Hepatocyte (in vitro differentiated cells): ENCODE data around the gene OSBP. TPM values are rescaled to one million over a fixed set of nuclear protein-coding genes. Genes with fewer than 3 reads are reported as not detected.
A peak's percentile ranks its signal among the peaks of the same experiment; 100 is the strongest.

Experiments used
- DNase-seq: peaks from one replicate; pipeline ENCODE4 v3.0.0-alpha.2; 2016; ENCODE audit warnings: low spot score
- H2AFZ ChIP-seq: fragments of 200-600 bp; sonication (generic); 2 replicates; pipeline ENCODE4 v1.6.0; 2016; ENCODE audit warnings: antibody characterized with exemption, mild to moderate bottlenecking
- H3K27ac ChIP-seq: fragments of 200-600 bp; sonication (generic); 2 replicates; pipeline ENCODE4 v1.5.1; 2016; ENCODE audit warnings: mild to moderate bottlenecking
- H3K27me3 ChIP-seq: fragments of 200-600 bp; sonication (generic); 2 replicates; pipeline ENCODE4 v1.6.1; 2016
- H3K36me3 ChIP-seq: fragments of 200-600 bp; sonication (generic); replicated peaks from 2 replicates; pipeline ENCODE4 v1.5.1; 2016; ENCODE audit warnings: low read depth; ENCODE audit not compliant: insufficient read depth
- H3K4me1 ChIP-seq: fragments of 200-600 bp; sonication (generic); 2 replicates; pipeline ENCODE4 v1.5.1; 2016; ENCODE audit warnings: mild to moderate bottlenecking, moderate library complexity; ENCODE audit not compliant: insufficient read depth
- H3K4me2 ChIP-seq: fragments of 200-600 bp; sonication (generic); 2 replicates; pipeline ENCODE4 v1.6.0; 2016
- H3K4me3 ChIP-seq: fragments of 200-600 bp; sonication (generic); 2 replicates; pipeline ENCODE4 v1.5.1; 2016; ENCODE audit warnings: mild to moderate bottlenecking
- H3K79me2 ChIP-seq: fragments of 200-600 bp; sonication (generic); 2 replicates; pipeline ENCODE4 v1.6.0; 2017; ENCODE audit warnings: mild to moderate bottlenecking
- H3K9me2 ChIP-seq: fragments of 200-600 bp; sonication (generic); replicated peaks from 2 replicates; pipeline ENCODE4 v1.6.0; 2017; ENCODE audit warnings: mild to moderate bottlenecking; ENCODE audit not compliant: insufficient read depth
- H3K9me3 ChIP-seq: fragments of 200-600 bp; sonication (generic); 2 replicates; pipeline ENCODE4 v1.5.1; 2016; ENCODE audit warnings: low read depth, mild to moderate bottlenecking
- H4K20me1 ChIP-seq: fragments of 200-600 bp; sonication (generic); 2 replicates; pipeline ENCODE4 v1.6.0; 2016; ENCODE audit warnings: mild to moderate bottlenecking; ENCODE audit not compliant: insufficient read depth, poor library complexity, severe bottlenecking
- CTCF ChIP-seq: fragments of 200-600 bp; sonication (generic); IDR thresholded peaks from 2 replicates; pipeline ENCODE4 v1.5.1; 2016; ENCODE audit warnings: antibody characterized with exemption, mild to moderate bottlenecking; ENCODE audit not compliant: poor library complexity
- EZH2 ChIP-seq: fragments of 200-600 bp; sonication (generic); IDR thresholded peaks from 2 replicates; pipeline ENCODE4 v1.6.1; 2016; ENCODE audit warnings: antibody characterized with exemption, mild to moderate bottlenecking, borderline replicate concordance
- EZH2phosphoT487 ChIP-seq: fragments of 200-600 bp; sonication (generic); IDR thresholded peaks from one replicate; pipeline ENCODE4 v1.6.1; 2018; ENCODE audit warnings: antibody characterized with exemption, mild to moderate bottlenecking, low read depth, moderate library complexity; ENCODE audit not compliant: unreplicated experiment, severe bottlenecking
- WGBS: methylation state at CpG from one replicate; pipeline ENCODE4 v1.1.6; 2016; ENCODE audit warnings: low lambda C conversion rate; ENCODE audit errors: missing lambda C conversion rate; 5-methylcytosine and 5-hydroxymethylcytosine counted together
- microRNA-seq: library from miRNA; unstranded; fragments of <30 nt; microRNA quantifications from one replicate; pipeline ENCODE4, GENCODE V29; 2017
- polyA plus RNA-seq: library from polyadenylated mRNA; unstranded; fragments of >200 nt; fragmentation: Nextera tagmentation; extraction: Ambion mirVana; gene quantifications from 2 replicates; pipeline ENCODE4 v1.2.1, GENCODE V29; 2016
- small RNA-seq: library from RNA; depleted of rRNA; stranded (forward); fragments of <200 nt; gene quantifications from one replicate; pipeline ENCODE3, GENCODE V24; 2014
- total RNA-seq: library from RNA; depleted of rRNA; stranded (reverse); fragments of >200 nt; gene quantifications from 2 replicates; pipeline ENCODE4 v1.2.3, GENCODE V29; 2014

The OSBP gene
- total and polyA plus RNA-seq, 2 experiments from 2014 or later: 28.6 to 43.8 TPM

- Histone ChIP-seq H3K9me3 (no peaks in the 10 kb centered on the region), H3K27me3 (no peaks in the 10 kb centered on the region), H4K20me1 (no peaks in the 10 kb centered on the region), H3K36me3 (no peaks in the 10 kb centered on the region), H3K4me2 (no peak overlapping the region), H3K4me3 (no peak overlapping the region), H3K79me2 (no peaks in the 10 kb centered on the region), H3K4me1 (no peaks in the 10 kb centered on the region), H2AFZ (no peak overlapping the region), H3K9me2 (no peaks in the 10 kb centered on the region), H3K27ac (no peak overlapping the region)
- no peak for TF ChIP-seq CTCF
- TF ChIP-seq EZH2: no peak
- TF ChIP-seq EZH2phosphoT487: no peak
- DNase-seq: no peak
- WGBS: 88% methylated on average over 2 of the region's 2 CpGs
Measured at GRCh38 chr11:59532620-59533019, 83.0 kb downstream of the OSBP start.

- Histone ChIP-seq H3K9me3 (no peaks in the 10 kb centered on the region), H4K20me1 (no peaks in the 10 kb centered on the region), H3K36me3 (no peaks in the 10 kb centered on the region), H3K9me2 (no peaks in the 10 kb centered on the region), H3K79me2 (no peaks in the 10 kb centered on the region), H3K27me3 (no peaks in the 10 kb centered on the region), H3K4me1 (no peaks in the 10 kb centered on the region), H2AFZ (peak overlapping the region; percentile 3), H3K4me2 (no peak overlapping the region), H3K27ac (no peak overlapping the region), H3K4me3 (no peak overlapping the region)
- no peak for TF ChIP-seq EZH2phosphoT487
- TF ChIP-seq CTCF: no peak
- no peak for TF ChIP-seq EZH2
- WGBS: 45% methylated on average over 7 of the region's 7 CpGs
- no peak for DNase-seq
Measured at GRCh38 chr11:59528711-59529110, 86.9 kb downstream of the OSBP start.

Small RNA genes lying within 50 kb of the gene (microRNA-seq; reads per million reads assigned to microRNA genes)
- not detected for gene MIR3162

Small RNA genes lying within 50 kb of the gene (small RNA-seq; reads per million reads assigned to genes)
- not detected for gene MIR3162

Other genes with a start within 250 kb of the OSBP start
- not detected in 2 replicates for gene OR5A2, start 189.4 kb downstream of the OSBP start, total RNA-seq
- not detected in 2 replicates for gene OR5A2, start 189.4 kb downstream of the OSBP start, polyA plus RNA-seq
- gene OR5A1, start 179.3 kb downstream of the OSBP start, total RNA-seq: not detected in 2 replicates
- gene OR5A1, start 179.3 kb downstream of the OSBP start, polyA plus RNA-seq: not detected in 2 replicates
- not detected in 2 replicates for gene OR4D6, start 158.8 kb downstream of the OSBP start, total RNA-seq
- not detected in 2 replicates for gene OR4D6, start 158.8 kb downstream of the OSBP start, polyA plus RNA-seq
- not detected in 2 replicates for gene OR4D10, start 142.5 kb downstream of the OSBP start, total RNA-seq
- not detected in 2 replicates for gene OR4D10, start 142.5 kb downstream of the OSBP start, polyA plus RNA-seq
- not detected in 2 replicates for gene OR4D11, start 112.2 kb downstream of the OSBP start, total RNA-seq
- gene OR4D11, start 112.2 kb downstream of the OSBP start, polyA plus RNA-seq: not detected in 2 replicates
- gene OR4D9, start 104.2 kb downstream of the OSBP start, total RNA-seq: not detected in 2 replicates
- gene OR4D9, start 104.2 kb downstream of the OSBP start, polyA plus RNA-seq: not detected in 2 replicates
- 19.7 and 21.6 TPM in 2 replicates for gene PATL1, start 53.3 kb upstream of the OSBP start, total RNA-seq
- 17.1 and 19.9 TPM in 2 replicates for gene PATL1, start 53.3 kb upstream of the OSBP start, polyA plus RNA-seq
- not detected in 2 replicates for gene OR10V1, start 98.1 kb upstream of the OSBP start, total RNA-seq
- not detected in 2 replicates for gene OR10V1, start 98.1 kb upstream of the OSBP start, polyA plus RNA-seq
- gene STX3, start 139.6 kb upstream of the OSBP start, total RNA-seq: 140 and 153 TPM in 2 replicates
- 65.3 and 73.1 TPM in 2 replicates for gene STX3, start 139.6 kb upstream of the OSBP start, polyA plus RNA-seq
- 37.3 and 51.3 TPM in 2 replicates for gene MRPL16, start 195.0 kb upstream of the OSBP start, total RNA-seq
- gene MRPL16, start 195.0 kb upstream of the OSBP start, polyA plus RNA-seq: 59.3 and 62.0 TPM in 2 replicates
- 60.8 and 83.0 TPM in 2 replicates for gene CBLIF, start 229.7 kb upstream of the OSBP start, total RNA-seq
- 45.2 and 46.7 TPM in 2 replicates for gene CBLIF, start 229.7 kb upstream of the OSBP start, polyA plus RNA-seq